HG02870 (cell line): ENCODE results near the gene SREBF1.

Source experiments
- ATAC-seq: cut with Tn5 transposase; IDR thresholded peaks from one replicate; pipeline ENCODE4 v1.9.1; 2021; ENCODE audit warnings: mild to moderate bottlenecking, moderate library complexity; ENCODE audit not compliant: unreplicated experiment

SREBF1 gene

DNA sequence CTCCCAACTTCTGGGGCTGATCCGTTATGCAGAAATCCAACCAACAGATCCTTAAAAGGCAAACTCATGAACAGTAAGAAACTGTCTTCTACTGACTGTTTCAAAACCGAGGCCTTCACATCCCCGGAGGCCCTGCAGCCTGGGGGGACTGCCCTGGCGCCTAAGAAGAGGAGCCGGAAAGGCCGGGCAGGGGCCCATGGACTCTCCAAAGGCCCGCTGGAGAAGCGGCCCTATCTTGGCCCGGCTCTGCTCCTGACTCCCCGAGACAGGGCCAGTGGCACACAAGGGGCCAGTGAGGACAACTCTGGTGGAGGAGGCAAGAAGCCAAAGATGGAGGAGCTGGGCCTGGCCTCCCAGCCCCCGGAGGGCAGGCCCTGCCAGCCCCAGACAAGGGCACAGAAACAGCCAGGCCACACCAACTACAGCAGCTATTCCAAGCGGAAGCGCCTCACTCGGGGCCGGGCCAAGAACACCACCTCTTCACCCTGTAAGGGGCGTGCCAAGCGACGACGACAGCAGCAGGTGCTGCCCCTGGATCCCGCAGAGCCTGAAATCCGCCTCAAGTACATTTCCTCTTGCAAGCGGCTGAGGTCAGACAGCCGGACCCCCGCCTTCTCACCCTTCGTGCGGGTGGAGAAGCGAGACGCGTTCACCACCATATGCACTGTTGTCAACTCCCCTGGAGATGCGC lies 39.5 kb downstream of the SREBF1 start:
- no peak for ATAC-seq

DNA sequence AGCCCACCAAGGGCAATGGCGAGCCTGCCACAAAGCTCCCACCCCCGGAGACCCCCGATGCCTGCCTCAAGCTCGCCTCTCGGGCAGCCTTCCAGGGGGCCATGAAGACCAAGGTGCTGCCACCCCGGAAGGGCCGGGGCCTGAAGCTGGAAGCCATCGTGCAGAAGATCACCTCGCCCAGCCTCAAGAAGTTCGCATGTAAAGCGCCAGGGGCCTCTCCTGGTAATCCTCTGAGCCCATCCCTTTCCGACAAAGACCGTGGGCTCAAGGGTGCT lies 40.1 kb downstream of the SREBF1 start:
- no peak for ATAC-seq

DNA sequence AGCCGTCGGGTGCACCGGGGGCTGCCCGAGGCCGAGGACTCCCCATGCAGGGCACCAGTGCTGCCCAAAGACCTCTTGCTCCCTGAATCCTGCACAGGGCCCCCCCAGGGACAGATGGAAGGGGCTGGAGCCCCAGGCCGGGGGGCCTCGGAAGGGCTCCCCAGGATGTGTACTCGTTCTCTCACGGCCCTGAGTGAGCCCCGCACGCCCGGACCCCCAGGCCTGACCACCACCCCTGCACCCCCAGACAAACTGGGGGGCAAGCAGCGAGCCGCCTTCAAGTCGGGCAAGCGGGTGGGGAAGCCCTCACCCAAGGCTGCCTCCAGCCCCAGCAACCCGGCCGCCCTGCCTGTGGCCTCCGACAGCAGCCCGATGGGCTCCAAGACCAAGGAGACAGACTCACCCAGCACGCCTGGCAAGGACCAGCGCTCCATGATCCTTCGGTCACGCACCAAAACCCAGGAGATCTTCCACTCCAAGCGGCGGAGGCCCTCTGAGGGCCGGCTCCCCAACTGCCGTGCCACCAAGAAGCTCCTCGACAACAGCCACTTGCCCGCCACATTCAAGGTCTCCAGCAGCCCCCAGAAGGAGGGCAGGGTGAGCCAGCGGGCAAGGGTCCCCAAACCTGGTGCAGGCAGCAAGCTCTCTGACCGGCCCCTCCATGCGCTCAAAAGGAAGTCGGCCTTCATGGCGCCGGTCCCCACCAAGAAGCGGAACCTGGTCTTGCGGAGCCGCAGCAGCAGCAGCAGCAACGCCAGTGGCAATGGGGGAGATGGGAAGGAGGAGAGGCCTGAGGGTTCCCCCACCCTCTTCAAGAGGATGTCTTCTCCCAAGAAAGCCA lies 40.6 kb downstream of the SREBF1 start:
- ATAC-seq: no peak

DNA sequence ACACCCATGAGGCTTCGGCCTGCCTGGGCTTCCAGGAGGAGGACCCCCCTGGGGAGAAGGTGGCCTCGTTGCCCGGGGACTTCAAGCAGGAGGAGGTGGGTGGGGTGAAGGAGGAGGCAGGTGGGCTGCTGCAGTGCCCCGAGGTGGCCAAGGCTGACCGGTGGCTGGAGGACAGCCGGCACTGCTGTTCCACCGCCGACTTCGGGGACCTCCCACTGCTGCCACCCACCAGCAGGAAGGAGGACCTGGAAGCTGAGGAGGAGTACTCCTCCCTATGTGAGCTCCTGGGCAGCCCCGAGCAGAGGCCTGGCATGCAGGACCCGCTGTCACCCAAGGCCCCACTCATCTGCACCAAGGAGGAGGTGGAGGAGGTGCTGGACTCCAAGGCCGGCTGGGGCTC lies 41.5 kb downstream of the SREBF1 start:
- no peak for ATAC-seq

DNA sequence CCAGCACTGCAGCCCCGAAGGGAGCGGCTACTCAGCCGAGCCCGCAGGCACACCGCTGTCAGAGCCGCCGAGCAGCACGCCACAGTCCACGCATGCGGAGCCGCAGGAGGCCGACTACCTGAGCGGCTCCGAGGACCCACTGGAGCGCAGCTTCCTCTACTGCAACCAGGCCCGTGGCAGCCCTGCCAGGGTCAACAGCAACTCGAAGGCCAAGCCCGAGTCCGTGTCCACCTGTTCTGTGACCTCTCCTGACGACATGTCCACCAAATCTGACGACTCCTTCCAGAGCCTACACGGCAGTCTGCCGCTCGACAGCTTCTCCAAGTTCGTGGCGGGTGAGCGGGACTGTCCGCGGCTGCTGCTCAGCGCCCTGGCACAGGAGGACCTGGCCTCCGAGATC lies 42.4 kb downstream of the SREBF1 start:
- no peak for ATAC-seq

DNA sequence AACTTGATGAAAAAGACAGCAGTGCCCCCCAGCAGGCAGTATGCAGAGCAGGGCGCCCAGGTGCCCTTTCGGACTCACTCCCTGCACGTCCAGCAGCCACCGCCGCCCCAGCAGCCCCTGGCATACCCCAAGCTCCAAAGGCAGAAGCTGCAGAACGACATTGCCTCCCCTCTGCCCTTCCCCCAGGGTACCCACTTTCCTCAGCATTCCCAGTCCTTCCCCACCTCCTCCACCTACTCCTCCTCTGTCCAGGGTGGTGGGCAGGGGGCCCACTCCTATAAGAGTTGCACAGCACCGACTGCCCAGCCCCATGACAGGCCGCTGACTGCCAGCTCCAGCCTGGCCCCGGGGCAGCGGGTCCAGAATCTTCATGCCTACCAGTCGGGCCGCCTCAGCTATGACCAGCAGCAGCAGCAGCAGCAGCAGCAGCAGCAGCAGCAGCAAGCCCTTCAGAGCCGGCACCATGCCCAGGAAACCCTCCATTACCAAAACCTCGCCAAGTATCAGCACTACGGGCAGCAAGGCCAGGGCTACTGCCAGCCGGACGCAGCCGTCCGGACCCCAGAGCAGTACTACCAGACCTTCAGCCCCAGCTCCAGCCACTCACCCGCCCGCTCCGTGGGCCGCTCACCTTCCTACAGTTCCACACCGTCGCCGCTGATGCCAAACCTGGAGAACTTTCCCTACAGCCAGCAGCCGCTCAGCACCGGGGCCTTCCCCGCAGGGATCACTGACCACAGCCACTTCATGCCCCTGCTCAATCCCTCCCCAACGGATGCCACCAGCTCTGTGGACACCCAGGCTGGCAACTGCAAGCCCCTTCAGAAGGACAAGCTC lies 43.2 kb downstream of the SREBF1 start:
- no peak for ATAC-seq

DNA sequence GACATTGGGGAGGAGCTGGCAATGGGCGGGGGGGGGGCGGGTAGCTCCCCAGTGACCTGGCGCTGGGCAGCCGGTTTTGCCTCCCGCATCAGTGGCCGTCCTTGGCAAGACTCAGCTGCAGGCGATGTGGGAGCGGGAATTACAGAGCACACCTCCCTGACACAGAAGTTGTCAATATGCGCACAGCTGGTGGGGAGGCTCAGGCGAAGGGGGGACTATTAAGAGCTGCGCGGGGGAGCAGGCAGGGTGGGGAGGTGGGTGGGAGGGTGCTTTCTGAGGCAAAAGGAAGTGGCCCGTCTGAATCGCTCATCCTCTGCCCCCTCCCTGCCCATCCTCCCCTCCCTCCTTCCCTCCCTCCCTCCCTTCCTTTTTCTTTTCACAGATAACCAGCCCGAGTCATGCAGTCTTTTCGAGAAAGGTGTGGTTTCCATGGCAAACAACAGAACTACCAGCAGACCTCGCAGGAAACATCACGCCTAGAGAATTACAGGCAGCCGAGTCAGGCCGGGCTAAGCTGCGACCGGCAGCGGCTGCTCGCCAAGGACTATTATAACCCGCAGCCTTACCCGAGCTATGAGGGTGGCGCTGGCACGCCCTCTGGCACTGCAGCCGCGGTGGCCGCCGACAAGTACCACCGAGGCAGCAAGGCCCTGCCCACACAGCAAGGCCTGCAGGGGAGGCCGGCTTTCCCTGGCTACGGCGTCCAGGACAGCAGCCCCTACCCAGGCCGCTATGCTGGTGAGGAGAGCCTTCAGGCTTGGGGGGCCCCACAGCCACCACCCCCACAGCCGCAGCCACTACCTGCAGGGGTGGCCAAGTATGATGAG lies 44.0 kb downstream of the SREBF1 start:
- ATAC-seq: no peak

DNA sequence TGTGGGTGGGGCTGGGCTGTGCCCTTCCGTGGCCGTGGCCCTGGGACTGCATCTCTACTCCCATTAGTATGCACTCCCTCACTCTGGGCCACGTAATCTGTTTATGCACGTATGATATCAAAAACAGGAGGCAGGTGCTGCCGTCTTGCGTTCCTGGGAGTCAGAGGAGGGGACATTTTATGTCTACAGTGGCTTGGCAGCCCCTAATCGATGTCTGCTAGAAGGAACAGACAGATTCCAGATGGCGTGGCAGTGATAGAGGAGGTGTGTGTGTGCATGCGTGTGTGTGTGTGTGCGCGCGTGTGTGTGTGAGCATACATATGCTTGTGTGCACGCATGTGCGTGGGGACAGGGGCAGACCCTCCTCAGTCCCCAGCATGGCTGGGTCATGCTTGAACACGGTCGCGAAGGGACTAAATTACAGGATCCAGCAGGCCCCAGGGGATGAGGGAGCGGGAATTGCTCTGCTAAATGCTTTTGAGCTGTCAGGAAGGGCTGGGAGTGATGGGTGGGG lies 44.7 kb downstream of the SREBF1 start:
- no peak for ATAC-seq

DNA sequence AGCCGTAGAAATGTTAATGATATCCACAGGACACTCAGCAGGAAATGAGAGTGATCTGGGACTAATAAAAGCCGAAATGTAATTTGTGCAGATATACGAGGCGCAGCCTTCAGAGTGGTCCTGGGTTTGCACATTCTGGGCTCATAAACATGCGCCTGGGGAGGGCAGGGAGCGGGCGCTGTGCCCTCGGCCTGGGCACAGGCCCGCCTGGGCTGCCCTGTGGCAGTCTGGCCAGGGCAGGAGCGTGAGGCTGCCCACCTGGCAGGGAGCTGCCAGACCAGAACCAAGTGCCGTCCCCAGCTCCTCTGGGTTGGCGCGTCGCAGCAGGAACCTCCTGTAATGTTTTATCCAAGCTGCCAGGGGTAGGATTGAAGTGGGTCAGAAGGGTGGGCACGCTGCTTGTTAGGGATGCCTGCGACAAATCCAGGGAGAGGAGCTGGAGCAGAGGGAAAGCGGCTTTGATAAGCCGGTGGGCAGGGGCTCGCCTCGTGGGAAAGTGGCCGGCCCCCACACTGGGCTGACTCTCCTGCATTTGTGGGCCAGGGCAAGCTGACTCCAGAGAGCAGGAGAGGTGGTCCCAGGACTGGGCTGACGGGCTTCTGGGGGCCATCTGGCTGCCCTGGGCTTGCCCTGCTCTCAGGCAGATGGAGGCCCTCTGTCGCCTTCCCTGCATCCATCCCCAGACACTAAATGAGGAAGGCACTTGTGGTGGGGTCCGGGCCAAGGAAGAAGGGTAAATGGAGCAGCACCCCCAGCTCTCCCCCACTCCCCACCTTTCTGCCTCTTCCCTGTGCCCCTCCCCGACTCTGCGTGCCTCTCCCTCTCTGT lies 45.9 kb downstream of the SREBF1 start:
- ATAC-seq: no peak

DNA sequence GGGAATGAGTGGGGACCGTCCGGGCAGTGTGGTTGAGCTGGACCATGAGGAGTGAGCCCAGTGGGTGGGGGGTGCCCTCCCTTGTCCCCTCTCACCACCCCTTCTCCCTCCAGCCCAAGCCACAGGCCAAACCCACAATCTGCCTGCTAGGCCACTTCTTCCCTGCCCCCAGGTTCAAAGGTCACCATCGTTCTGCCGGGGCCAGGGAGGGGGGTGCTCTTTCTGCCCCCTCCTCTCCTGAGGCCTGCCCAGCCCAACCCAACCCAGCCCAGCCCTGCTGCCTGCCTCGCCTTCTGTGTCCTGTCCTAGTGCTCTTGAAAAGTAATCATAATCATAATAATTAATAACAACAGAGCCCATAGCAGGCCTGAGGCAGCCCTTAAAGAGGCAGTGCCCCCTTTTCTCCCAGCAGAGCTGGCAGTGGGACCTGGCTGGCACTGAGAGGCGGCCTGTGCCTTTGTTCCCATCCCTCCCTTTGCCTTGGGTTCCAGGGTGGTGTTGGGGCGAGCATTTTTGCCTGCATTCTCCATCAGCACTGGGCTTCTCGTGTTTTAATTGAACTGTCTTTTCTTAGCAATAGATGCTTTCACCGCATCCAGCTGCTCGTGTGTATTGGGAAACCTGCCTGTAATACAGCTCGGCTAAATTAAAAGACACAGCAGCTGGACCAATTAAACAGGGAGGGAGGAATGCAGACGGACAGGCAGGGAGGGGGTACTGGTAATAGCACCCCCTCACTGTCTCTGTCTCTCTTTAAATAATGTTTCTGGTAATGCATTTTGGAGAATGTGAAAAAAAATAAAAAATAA lies 46.8 kb downstream of the SREBF1 start:
- no peak for ATAC-seq

DNA sequence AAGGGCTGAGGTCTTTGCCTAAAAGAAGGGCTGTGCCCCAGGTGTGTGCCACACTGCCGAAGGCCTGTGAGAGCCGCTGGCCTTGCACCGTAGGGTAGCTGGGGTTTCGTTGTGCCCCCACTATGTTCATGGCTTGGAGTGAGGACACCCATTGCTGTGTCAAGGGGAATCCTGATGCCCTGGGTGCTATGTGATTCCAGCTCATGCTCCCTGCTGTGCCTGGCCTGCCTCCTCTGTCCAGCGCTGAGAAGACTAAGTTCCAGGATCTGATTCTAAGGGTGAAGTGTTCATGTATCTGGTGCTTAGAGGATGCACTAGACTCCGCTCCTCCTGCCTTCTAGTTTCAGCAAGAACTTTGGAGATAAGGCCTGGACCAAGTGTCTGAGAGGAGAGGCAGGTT lies 47.4 kb downstream of the SREBF1 start:
- no peak for ATAC-seq

DNA sequence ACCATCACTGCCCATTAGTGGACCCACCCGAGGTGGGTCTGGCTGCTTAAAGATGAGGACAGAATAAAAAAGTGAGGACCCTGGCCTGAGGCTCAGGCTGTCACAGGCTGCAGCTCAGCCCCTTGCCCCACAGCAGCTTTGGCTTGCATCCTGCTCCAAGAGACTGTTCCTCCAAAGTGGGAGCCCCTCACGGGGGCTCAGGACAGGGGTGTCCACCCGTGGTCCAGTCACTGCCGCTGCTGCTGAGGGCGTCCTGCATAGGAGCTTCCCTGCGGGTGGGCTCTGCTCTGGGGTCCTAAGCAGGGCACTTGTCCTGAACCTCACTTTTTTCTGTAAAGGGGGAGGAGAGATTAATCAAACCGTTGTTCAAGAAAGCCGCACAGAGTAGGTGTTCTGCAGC lies 47.8 kb downstream of the SREBF1 start:
- no peak for ATAC-seq

DNA sequence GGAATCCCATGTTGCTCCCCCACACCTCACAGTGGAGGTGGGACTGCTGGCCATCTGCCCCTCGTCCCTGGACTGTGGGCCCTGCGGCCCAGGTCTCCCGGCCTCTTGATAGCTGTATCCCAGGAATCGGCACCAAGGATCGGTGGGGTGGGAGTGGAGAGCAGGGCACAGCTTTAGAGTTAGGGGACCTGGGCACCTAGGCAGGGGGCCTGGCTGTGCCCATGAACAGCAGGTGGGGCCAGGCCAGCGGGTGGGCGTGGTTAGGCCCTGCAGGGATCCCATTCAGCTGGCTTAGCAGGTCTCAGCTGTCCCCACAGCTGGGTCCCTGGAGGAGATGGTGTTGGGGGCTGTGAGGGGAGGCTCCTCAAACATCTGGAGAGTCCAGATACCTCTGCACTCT lies 49.2 kb downstream of the SREBF1 start:
- no peak for ATAC-seq

DNA sequence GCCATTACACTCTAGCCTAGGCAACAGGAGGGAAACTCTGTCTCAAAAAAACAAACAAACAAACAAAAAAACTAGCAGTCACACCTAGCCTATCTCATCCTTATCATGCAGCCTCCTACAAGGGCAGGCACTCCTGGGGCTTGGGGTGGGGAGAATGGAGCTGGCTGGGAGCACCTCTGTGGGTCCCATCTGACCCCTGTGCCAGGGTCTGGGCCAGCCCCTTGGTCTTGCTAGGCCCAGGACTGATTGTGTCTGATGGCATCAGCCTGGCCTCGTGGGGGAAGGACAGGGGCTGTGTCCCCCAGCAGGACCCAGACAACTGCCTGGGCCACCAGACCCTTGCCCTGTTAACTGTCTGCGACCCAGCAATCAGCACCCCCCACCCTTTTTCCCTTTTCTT lies 49.8 kb downstream of the SREBF1 start:
- ATAC-seq: no peak

DNA sequence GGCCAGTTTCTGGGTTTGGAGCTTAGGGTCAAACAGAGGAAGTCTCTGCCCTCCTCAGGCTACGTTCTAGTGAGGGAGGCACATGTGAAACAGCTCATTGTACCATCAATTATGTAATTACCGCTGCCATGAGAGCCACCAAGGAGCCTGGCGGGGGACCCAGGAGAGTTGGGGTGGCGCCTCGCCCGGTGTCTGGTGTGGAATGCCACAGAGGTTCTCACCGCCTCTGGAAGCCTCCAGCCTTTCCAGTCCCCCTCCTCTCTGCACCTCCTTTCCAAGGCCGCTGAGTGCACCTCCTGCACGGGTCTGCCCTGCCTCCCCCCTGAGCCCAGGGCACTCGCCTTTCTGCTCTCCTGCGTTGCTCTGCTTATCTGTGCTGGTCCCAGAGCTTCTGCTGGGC lies 51.4 kb downstream of the SREBF1 start:
- no peak for ATAC-seq

DNA sequence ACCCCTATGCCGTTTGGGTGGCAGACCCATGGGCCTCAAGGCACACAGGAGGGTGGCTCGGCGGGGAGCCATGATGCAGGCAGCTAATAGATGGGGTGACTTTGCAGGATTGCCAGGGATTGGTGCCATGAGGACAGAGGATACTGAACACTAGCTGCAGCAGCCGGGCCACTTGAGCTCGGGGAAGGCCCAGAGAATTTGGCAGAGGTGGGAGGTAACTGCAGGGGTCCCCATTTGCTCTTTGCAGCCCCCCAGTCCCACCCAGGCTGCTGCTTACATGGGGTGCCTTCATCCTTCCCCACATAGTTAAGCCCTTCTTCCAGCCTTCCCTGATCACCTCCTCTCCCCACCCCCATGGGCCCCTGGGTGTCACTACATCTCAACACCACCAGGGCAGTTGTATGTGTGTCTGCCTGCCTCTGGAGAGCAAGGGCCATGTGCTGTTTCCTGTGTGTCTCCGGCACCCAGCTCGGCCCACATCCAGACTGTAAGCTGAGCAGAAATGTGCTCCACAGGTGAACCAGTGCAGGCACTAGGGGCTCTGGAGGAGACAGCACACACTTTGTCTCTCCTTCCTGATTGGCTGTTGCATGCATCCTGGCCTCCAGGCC lies 52.0 kb downstream of the SREBF1 start:
- no peak for ATAC-seq

DNA sequence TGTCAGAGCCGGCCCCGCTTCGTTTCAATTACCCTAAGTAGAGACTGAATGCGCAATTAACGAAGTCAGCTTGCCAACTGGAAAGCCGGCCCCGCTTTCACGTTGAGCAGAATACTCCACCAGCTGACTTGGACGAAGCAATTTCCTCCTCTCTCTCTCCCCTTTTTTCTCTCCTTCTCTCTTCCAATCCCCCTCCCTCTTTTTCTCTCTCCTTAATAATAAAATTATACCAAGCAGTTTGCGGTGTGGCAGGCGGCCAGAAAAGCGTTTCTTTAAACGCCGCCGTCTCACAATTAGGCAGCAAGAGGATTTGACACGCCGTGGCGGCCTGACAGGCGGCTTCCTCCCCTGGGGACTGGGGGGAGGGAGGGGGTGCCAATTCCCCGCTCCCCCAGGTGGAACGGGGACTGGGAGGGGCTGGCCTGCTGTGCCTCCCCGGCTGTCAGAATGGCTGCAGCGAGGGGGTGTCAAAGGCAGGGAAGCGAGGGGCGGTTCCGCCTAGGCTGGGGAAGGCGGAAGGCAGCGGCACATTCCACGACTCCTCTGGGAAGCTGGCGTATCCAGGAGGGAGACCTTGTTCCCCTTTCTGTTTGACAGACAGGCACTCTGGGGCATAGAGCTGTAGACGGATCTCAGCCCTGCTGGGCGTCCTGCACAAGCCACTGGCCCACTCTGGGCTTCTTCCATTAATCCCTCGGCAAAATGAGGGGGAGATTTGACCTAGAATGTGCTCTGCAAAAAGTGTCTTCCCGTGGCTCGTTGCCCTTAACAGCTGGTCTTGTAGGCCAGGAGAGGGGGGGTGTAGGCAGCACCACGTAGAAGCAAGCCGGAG lies 52.7 kb downstream of the SREBF1 start:
- ATAC-seq: no peak
